Neural crest cell (in vitro differentiated cells): Measurements from ENCODE around the gene BCHE. TPM values are rescaled to one million over a fixed set of nuclear protein-coding genes. Genes with fewer than 3 reads are reported as not detected.

ENCODE experiments used
- DNase-seq: peaks from one replicate; pipeline ENCODE4 v3.0.0; 2021; ENCODE audit warnings: low read depth, mixed read lengths, low spot score
- H3K27ac Mint-ChIP-seq: one replicate; pipeline ENCODE4 v1.8.0; 2021; ENCODE audit warnings: mild to moderate bottlenecking, mixed read lengths; ENCODE audit not compliant: unreplicated experiment
- H3K27me3 Mint-ChIP-seq: 2 replicates; pipeline ENCODE4 v1.8.0; 2021; ENCODE audit warnings: low read depth, mild to moderate bottlenecking, mixed read lengths
- H3K36me3 Mint-ChIP-seq: 2 replicates; pipeline ENCODE4 v1.8.0; 2021; ENCODE audit warnings: low read depth, mild to moderate bottlenecking, mixed read lengths
- H3K4me1 Mint-ChIP-seq: 2 replicates; pipeline ENCODE4 v1.8.0; 2021; ENCODE audit warnings: mixed read lengths
- H3K4me3 Mint-ChIP-seq: one replicate; pipeline ENCODE4 v1.8.0; 2021; ENCODE audit warnings: mild to moderate bottlenecking, mixed read lengths
- H3K9me3 Mint-ChIP-seq: 2 replicates; pipeline ENCODE4 v1.8.0; 2021; ENCODE audit warnings: mixed read lengths
- CTCF ChIP-seq: fragments of 200-600 bp; sonication (generic); conservative IDR thresholded peaks from 2 replicates; pipeline ENCODE4 v1.5.0; 2021; ENCODE audit warnings: antibody characterized with exemption, mild to moderate bottlenecking
- total RNA-seq: library from RNA; stranded (reverse); gene quantifications from 2 replicates; pipeline ENCODE4 v1.2.1, GENCODE V29; 2021

BCHE gene
- total RNA-seq, 1 donor from 2014 or later = 45.2 TPM

- no peak overlapping the region for H3K4me3 Mint-ChIP-seq
- peaks cover under 1% of the 10 kb centered on the region for H3K36me3 Mint-ChIP-seq
- H3K27me3 Mint-ChIP-seq = no peaks in the 10 kb centered on the region
- TF ChIP-seq CTCF = no peak
- no peaks in the 10 kb centered on the region for H3K4me1 Mint-ChIP-seq
- H3K27ac Mint-ChIP-seq = no peak overlapping the region
- H3K9me3 Mint-ChIP-seq = peaks cover under 1% of the 10 kb centered on the region
- DNase-seq = no peak
These were observed 38.4 kb upstream of the BCHE start for GRCh38 chr3:165875644-165876043.

- Mint-ChIP-seq H3K27me3 (no peaks in the 10 kb centered on the region), H3K27ac (no peak overlapping the region), H3K36me3 (peaks cover 3% of the 10 kb centered on the region), H3K4me1 (no peaks in the 10 kb centered on the region), H3K4me3 (no peak overlapping the region), H3K9me3 (peaks cover 7% of the 10 kb centered on the region)
- no peak for DNase-seq
- no peak for TF ChIP-seq CTCF
These were observed 37.7 kb upstream of the BCHE start for GRCh38 chr3:165874663-165875489.

GRCh38 chr3:165868088-165868487 is 30.9 kb upstream of the BCHE start:
- H3K4me1 Mint-ChIP-seq = no peaks in the 10 kb centered on the region
- H3K9me3 Mint-ChIP-seq = peaks cover 13% of the 10 kb centered on the region
- peaks cover 3% of the 10 kb centered on the region for H3K36me3 Mint-ChIP-seq
- H3K27me3 Mint-ChIP-seq = no peaks in the 10 kb centered on the region
- TF ChIP-seq CTCF = no peak
- no peak for DNase-seq
- no peak overlapping the region for H3K27ac Mint-ChIP-seq
- H3K4me3 Mint-ChIP-seq = no peak overlapping the region

GRCh38 chr3:165859061-165859460 is 21.8 kb upstream of the BCHE start:
- no peak overlapping the region for H3K4me3 Mint-ChIP-seq

GRCh38 chr3:165855581-165855980 is 18.4 kb upstream of the BCHE start:
- Mint-ChIP-seq H3K4me1 (peaks cover 9% of the 10 kb centered on the region), H3K4me3 (no peak overlapping the region), H3K27ac (no peak overlapping the region), H3K27me3 (no peaks in the 10 kb centered on the region), H3K9me3 (no peaks in the 10 kb centered on the region), H3K36me3 (no peaks in the 10 kb centered on the region)
- no peak for DNase-seq
- TF ChIP-seq CTCF = no peak

More at GRCh38 chr3:165859061-165859460, 21.8 kb upstream of the BCHE start:
- Mint-ChIP-seq H3K27ac (no peak overlapping the region), H3K36me3 (no peaks in the 10 kb centered on the region), H3K27me3 (no peaks in the 10 kb centered on the region), H3K4me1 (no peaks in the 10 kb centered on the region), H3K9me3 (no peaks in the 10 kb centered on the region)
- TF ChIP-seq CTCF = no peak
- no peak for DNase-seq
